Muscle layer of duodenum (tissue), 2 donors: ENCODE data around the gene SIRPB2.
"Not testable (repeated sequence)": the region's sequence is repeated elsewhere in the genome, so short reads cannot be mapped to it uniquely, and the experiment has no call there.

Experiments
- H3K27ac ChIP-seq: one replicate; pipeline ENCODE4 v1.7.0; 2013; ENCODE audit warnings: mild to moderate bottlenecking, low read length
- H3K27me3 ChIP-seq: one replicate; pipeline ENCODE4 v1.7.0; 2013; ENCODE audit warnings: low read depth, mild to moderate bottlenecking, control low read depth, low read length
- H3K36me3 ChIP-seq, 2 donors: one replicate each; pipeline ENCODE4 v1.7.0; 2013; ENCODE audit warnings: low read length in 2 of 2, control low read depth in 1 of 2, mild to moderate bottlenecking in 1 of 2; ENCODE audit not compliant: insufficient read depth in 2 of 2, control insufficient read depth in 1 of 2
- H3K4me1 ChIP-seq, 2 donors: one replicate each; pipeline ENCODE4 v1.7.0; 2013; ENCODE audit warnings: low read length in 2 of 2, mild to moderate bottlenecking in 2 of 2, control low read depth in 1 of 2, moderate library complexity in 1 of 2; ENCODE audit not compliant: insufficient read depth in 2 of 2, control insufficient read depth in 1 of 2
- H3K4me3 ChIP-seq, 2 donors: one replicate each; pipeline ENCODE4 v1.7.0; 2013; ENCODE audit warnings: low read length in 2 of 2, low read depth in 1 of 2, mild to moderate bottlenecking in 1 of 2
- H3K9me3 ChIP-seq, 2 donors: one replicate each; pipeline ENCODE4 v1.7.0; 2013; ENCODE audit warnings: low read length in 2 of 2, control low read depth in 1 of 2, mild to moderate bottlenecking in 1 of 2; ENCODE audit not compliant: control insufficient read depth in 1 of 2
- donor health status: healthy.

Gene SIRPB2

DNA sequence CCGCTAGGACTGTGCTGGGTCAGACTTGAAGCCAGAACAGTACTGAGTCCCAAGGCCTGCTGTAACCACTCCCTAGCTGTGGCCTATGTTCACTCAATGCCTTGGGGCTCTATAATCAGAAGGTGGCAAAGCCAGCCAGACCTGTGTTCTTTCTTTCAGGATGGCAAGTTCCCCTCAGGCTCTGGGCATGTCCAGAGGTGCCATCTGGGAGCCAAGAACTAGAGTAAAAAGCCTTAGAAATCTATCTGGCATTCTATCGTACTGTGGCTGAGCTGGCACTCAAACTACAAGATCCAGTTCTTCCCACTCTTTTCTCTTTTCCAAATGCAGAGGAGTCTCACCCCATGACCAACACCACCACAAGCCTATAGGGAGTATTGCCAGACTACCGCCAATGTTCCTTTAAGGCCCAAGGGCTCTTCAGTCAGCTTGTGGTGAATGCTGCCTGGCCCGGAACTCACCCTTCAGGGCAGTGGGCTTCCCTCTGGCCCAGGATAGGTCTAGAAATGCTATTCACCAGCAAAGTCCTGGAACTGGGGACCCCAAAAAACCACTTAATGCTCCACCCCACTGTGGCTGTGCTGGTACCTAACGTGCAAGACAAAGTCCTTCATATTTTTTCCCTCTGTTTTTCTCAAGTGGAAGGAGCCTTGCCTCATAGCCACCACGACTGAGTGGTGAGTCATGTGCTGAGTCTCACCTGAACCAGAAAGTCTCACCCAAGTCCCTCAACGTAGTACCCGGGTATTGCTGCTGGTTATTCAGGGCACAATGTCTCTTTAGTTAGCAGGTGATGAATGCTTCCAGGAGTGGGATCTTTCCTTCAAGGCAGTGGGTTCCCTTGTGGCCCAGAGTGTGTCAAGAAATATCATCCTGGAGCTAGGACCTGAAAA is 8.6 kb upstream of the SIRPB2 start:
- no peaks in the 10 kb centered on the region for H3K4me1 ChIP-seq
- H3K9me3 ChIP-seq, result peaks cover 0 to 2% of the 10 kb centered on the region in 2 donors
- no peaks in the 10 kb centered on the region for H3K36me3 ChIP-seq
- no peak overlapping the region for H3K27ac ChIP-seq
- H3K4me3 ChIP-seq, result no peak overlapping the region
- no peaks in the 10 kb centered on the region for H3K27me3 ChIP-seq

DNA sequence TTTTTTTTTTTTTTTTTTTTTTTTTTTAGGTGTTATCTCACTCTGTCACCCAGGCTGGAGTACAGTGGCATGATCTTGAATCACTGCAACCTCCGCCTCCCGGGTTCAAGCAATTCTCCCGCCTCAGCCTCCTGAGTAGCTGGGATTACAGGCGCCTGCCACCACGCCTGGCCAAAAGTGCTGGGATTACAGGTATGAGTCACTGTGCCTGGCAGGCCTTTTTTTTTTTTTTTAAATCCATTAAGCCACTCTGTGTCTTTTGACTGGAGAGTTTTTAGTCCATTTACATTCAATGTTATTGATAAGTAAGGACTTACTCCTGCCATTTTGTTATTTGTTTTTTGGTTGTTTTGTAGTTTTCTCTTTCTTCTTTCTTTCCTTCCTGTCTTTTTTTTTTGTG is 6.2 kb upstream of the SIRPB2 start:
- H3K36me3 ChIP-seq, H3K9me3 ChIP-seq, H3K4me1 ChIP-seq, H3K4me3 ChIP-seq, H3K27me3 ChIP-seq, H3K27ac ChIP-seq: not testable (repeated sequence)

DNA sequence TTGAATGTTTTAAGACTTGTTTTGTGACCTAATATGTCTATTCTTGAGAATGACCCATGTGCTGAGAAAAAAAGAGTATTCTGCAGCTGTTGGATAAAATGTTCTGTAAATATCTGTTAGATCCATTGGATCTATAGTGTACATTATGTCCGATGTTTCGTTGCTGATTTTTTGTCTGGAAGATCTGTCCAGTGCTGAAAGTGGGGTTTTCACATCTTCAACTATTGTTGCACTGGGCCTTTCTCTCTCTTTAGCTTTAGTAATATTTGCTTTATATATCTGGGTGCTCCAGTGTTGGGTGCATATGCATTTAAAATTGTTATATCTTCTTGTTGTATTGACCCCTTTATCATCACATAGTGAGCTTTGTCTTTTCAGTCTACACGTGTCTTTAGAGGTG is 5.7 kb upstream of the SIRPB2 start:
- Histone ChIP-seq H3K4me1 (no peaks in the 10 kb centered on the region), H3K4me3 (no peak overlapping the region), H3K36me3 (no peaks in the 10 kb centered on the region), H3K9me3 (no peaks in the 10 kb centered on the region), H3K27ac (no peak overlapping the region), H3K27me3 (no peaks in the 10 kb centered on the region)

DNA sequence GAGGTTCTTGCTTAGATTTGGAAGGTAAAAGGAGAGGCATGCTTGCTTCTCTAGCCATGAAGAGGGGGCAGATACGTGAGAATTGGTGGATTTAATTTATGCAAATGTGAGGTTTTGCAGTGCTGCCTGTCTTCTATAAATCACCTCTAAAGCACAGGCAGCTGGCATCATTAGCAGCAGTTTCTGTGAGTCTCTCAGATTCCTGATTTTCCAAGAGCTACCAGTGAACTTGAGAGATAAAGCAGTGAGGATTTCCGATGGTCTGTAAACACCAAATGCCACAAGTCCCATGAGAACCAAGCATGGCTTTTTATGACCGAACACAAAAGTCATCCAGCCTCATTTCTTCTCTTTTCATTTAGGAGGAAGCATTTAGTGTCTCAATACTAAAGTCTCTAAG is 3.2 kb upstream of the SIRPB2 start:
- Histone ChIP-seq H3K36me3 (no peaks in the 10 kb centered on the region), H3K27ac (no peak overlapping the region), H3K4me1 (no peaks in the 10 kb centered on the region), H3K27me3 (no peaks in the 10 kb centered on the region), H3K9me3 (no peaks in the 10 kb centered on the region), H3K4me3 (no peak overlapping the region)

DNA sequence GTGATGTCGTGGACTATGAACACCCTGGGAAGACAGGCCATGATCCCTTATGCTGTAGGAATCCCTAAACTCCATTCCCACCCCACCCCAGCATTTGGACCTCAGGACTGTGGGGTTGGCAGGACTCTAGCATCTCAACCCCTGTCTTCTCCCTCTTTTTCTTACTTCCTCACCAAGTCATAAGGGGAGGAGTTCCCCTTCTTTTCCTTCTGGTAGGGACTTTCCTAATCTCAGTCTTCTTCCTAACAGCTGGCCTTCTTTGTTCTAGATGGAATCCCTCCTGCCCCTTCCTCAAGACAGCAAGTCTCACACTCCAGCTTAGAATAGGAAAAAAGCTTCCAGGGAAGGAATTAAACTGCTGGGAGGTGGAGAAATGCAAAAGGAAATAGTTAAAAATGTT is 2.3 kb upstream of the SIRPB2 start:
- Histone ChIP-seq H3K9me3 (no peaks in the 10 kb centered on the region), H3K4me3 (no peak overlapping the region), H3K36me3 (no peaks in the 10 kb centered on the region), H3K27ac (no peak overlapping the region), H3K4me1 (no peaks in the 10 kb centered on the region), H3K27me3 (no peaks in the 10 kb centered on the region)

DNA sequence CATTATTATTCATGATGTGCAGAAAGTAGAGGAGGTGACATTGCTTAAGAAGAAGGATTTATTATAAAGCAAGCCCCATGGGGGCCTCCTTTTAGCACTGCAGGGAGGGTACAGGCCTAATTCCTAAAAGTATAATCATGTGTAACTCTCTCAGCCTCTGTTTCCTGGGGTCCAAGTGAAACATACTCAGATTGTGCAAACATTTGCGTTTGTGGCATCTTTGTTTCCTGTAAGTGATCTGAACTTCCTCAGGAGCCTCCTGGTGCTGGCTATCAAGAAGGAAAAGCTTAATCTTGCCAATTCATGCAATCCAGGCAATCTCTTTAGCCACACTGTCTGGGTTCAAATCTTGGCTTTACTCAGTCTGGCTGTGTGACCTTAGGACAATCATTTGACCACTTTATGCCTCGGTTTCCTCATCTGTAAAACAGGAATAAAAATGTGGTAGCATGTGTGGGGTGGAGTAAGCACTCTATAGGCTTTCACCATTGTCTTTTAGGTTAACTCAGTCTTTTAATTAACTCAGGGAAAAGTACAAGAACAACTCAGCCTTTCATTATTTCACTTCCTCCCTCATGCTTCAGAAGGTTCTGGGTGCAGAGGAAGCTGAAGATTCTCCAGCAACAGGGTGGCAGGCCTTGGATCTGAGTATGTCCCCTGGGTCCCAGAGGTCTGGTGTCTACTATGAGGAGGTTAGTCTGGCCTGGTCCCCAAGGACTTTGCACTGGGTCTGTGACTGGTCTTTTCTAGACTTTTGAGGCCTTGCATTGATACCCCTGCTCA is 831 bp upstream of the SIRPB2 start:
- no peaks in the 10 kb centered on the region for H3K9me3 ChIP-seq
- H3K4me1 ChIP-seq, result no peaks in the 10 kb centered on the region
- H3K27me3 ChIP-seq, result no peaks in the 10 kb centered on the region
- H3K27ac ChIP-seq, result peak overlapping the region; percentile 17
- H3K4me3 ChIP-seq, result no peak overlapping the region
- H3K36me3 ChIP-seq, result no peaks in the 10 kb centered on the region

DNA sequence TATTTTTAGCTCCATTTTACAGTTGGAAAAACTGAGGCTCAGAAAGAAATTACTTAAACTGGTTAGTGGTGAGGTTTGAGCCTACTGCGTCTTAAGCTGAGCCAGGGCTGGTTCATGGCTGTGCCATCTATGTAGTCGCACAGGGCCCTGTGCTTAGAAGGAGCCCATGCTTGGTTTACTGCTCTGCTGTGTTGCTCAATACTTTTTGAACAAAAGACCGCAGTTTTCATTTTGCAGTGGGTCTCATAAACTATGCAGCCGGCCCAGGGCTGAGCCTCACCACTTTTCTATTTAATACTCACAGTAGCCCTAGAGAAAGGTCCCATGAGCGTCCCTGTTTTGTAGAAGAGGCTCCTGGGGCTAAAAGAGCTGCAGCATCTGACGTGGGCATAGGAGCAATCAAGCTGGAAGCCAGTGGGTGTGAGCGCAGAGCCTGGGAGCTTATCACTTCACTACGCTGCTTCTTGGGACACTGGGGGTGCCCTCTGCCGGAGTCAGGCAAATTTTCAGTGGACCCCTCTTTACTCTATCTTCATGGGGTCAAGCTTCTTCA is 501 bp downstream of the SIRPB2 start:
- no peaks in the 10 kb centered on the region for H3K4me1 ChIP-seq
- peak overlapping the region; percentile 54 for H3K27ac ChIP-seq

DNA sequence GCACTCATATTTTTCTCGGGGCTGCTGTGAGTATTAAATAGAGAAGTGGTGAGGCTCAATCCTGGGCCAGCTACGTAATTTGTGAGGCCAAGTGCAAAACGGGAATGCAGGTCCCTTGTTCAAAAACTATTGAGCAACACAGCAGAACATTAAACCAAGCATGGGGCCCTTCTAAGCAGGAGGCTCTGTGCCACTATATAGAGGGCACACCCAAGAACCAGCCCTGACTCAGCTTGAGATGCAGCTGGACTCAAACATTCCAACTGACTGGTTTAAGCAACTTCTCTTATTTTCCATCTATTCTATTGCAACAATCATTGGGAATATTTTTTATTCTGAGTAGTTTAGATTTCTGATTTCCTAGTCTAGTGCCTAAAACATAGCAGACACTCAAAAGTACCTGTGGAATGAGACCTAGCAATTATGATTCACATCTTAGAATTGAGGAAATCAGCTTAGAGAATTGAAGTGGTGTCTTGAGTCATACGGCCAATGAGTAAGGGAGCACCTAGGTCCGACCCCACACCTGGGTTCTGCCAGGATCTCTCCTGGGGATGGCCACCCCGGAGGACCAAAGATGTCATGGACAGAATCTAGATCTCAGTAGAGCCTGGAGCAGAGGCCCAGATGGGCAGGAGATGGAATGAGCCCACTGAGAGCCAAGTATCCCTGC is 1.3 kb downstream of the SIRPB2 start:
- peak overlapping the region; percentile 54 for H3K27ac ChIP-seq
- no peaks in the 10 kb centered on the region for H3K9me3 ChIP-seq
- no peaks in the 10 kb centered on the region for H3K27me3 ChIP-seq
- H3K4me3 ChIP-seq, result peak overlapping the region; percentile 27 to 46
- no peaks in the 10 kb centered on the region for H3K36me3 ChIP-seq
- H3K4me1 ChIP-seq, result no peaks in the 10 kb centered on the region

More for the DNA sequence above, 501 bp downstream of the SIRPB2 start:
- no peaks in the 10 kb centered on the region for H3K36me3 ChIP-seq
- H3K27me3 ChIP-seq, result no peaks in the 10 kb centered on the region
- H3K9me3 ChIP-seq, result no peaks in the 10 kb centered on the region
- peak overlapping the region; percentile 27 to 46 for H3K4me3 ChIP-seq

DNA sequence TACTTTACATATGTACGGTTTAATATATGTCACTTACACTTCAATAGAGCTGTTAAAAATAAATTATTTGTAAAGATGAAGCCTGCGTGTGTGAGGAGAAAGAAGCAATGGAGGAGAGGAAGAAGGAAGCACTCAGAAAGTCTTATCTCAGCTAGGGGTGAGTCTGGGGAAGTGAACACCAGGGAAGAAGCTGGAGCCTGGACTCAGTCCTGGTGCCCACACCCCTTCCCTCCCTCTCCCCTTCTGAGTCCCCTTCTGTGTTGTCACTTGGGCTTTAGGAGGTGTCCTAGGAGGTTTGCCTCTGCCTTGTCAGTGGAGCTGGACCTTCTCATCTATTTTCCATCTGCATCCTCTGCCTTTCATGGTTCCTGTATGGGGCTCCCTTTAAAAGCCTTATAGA is 1.9 kb downstream of the SIRPB2 start:
- peak overlapping the region; percentile 27 to 46 for H3K4me3 ChIP-seq
- H3K36me3 ChIP-seq, result no peaks in the 10 kb centered on the region
- no peaks in the 10 kb centered on the region for H3K9me3 ChIP-seq
- no peaks in the 10 kb centered on the region for H3K4me1 ChIP-seq
- H3K27ac ChIP-seq, result peak overlapping the region; percentile 14
- H3K27me3 ChIP-seq, result no peaks in the 10 kb centered on the region

DNA sequence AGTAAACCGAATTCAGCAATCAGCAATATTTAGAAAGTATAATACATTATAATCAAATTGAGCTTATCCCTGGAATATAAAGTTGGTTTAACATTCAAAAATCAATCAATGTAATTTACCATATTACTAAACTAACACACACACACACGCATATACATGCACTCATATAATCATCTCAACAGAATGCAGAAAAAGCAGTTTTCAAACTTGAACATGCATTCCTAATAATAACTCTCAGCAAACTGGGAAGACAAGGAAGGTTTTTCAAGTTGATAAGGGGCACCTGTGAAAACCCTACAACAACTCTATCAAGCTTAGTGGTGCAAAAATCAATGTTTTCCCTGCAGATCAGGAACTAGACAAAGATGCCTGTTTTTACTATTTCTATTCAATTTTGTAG is 4.7 kb downstream of the SIRPB2 start:
- Histone ChIP-seq H3K27me3 (no peaks in the 10 kb centered on the region), H3K36me3 (no peaks in the 10 kb centered on the region), H3K4me3 (no peak overlapping the region), H3K4me1 (no peaks in the 10 kb centered on the region), H3K9me3 (no peaks in the 10 kb centered on the region), H3K27ac (no peak overlapping the region)
